ENCODE results near the gene LSM2. TPM values are rescaled to one million over a fixed set of nuclear protein-coding genes. Genes with fewer than 3 reads are reported as not detected.

Gene LSM2
- total and polyA plus RNA-seq, 9 of the 15 experiments (the other 6 are each of a cell fraction or from before 2014, with no cell fraction given) = 154 to 407 (median 223) TPM

DNA sequence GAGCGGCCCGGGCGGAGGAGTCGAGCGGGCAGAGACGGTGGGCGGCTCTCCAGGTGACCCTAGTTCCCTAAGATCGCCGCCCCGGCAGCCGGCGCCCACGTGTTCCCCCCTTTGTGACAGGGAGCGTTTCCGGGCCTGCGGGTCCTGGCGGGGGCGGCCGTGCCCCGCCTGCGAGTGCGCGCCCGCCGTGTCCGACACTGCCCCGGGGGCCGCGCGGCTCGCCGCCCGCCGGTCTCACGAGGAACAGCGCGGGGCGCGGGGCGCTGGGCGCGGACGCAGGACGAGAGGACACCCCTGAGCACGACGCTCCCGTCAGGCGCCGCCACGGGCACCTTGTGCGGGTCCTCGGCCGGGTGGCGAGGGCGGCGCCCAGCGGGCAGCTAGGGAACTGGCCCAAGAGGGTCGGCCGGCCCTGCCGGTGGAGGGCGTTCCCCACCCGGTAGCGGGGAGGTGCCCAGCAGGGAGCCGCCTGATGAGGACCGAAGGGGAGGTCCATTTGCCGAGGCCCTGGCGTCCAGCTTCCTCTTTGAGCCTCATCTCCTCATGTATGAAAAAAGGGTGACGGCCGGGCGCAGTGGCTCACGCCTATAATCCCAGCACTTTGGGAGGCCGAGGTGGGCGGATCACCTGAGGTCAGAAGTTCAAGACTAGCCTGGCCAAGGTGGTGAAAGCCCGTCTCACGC is 11.0 kb downstream of the LSM2 start, which contains the start of gene VARS1 (continued):
- no peak; the same call in 1 of the 2 replicates for TF ChIP-seq ZBTB1 (CRISPR knock-in tag; IDR thresholded peaks at IDR 0.05; ENCODE audit: borderline replicate concordance, low read depth)
- peak; percentile 66 for TF ChIP-seq ZFX (CRISPR knock-in tag; IDR thresholded peaks at IDR 0.05)
- TF ChIP-seq L3MBTL2 (IDR thresholded peaks at IDR 0.05) = peak; percentile 94
- TF ChIP-seq SIN3A (IDR thresholded peaks at IDR 0.05; ENCODE audit: borderline replicate concordance in 2 of 2, control insufficient read depth in 1 of 2, low read depth in 2 of 2, low read length in 2 of 2) = peak; percentile 99
- peak; percentile 87; the same call in 1 of the 2 replicates for TF ChIP-seq GTF2F1 (IDR thresholded peaks at IDR 0.05; ENCODE audit: low read depth, low read length)
- TF ChIP-seq HNRNPL (IDR thresholded peaks at IDR 0.05; ENCODE audit: low read depth, low read length) = peak; percentile 99
- no peak for TF ChIP-seq NFATC3 (IDR thresholded peaks at IDR 0.05)
- TF ChIP-seq ATF7 (IDR thresholded peaks at IDR 0.05) = peak; percentile 95
- TF ChIP-seq, protein P1, sequence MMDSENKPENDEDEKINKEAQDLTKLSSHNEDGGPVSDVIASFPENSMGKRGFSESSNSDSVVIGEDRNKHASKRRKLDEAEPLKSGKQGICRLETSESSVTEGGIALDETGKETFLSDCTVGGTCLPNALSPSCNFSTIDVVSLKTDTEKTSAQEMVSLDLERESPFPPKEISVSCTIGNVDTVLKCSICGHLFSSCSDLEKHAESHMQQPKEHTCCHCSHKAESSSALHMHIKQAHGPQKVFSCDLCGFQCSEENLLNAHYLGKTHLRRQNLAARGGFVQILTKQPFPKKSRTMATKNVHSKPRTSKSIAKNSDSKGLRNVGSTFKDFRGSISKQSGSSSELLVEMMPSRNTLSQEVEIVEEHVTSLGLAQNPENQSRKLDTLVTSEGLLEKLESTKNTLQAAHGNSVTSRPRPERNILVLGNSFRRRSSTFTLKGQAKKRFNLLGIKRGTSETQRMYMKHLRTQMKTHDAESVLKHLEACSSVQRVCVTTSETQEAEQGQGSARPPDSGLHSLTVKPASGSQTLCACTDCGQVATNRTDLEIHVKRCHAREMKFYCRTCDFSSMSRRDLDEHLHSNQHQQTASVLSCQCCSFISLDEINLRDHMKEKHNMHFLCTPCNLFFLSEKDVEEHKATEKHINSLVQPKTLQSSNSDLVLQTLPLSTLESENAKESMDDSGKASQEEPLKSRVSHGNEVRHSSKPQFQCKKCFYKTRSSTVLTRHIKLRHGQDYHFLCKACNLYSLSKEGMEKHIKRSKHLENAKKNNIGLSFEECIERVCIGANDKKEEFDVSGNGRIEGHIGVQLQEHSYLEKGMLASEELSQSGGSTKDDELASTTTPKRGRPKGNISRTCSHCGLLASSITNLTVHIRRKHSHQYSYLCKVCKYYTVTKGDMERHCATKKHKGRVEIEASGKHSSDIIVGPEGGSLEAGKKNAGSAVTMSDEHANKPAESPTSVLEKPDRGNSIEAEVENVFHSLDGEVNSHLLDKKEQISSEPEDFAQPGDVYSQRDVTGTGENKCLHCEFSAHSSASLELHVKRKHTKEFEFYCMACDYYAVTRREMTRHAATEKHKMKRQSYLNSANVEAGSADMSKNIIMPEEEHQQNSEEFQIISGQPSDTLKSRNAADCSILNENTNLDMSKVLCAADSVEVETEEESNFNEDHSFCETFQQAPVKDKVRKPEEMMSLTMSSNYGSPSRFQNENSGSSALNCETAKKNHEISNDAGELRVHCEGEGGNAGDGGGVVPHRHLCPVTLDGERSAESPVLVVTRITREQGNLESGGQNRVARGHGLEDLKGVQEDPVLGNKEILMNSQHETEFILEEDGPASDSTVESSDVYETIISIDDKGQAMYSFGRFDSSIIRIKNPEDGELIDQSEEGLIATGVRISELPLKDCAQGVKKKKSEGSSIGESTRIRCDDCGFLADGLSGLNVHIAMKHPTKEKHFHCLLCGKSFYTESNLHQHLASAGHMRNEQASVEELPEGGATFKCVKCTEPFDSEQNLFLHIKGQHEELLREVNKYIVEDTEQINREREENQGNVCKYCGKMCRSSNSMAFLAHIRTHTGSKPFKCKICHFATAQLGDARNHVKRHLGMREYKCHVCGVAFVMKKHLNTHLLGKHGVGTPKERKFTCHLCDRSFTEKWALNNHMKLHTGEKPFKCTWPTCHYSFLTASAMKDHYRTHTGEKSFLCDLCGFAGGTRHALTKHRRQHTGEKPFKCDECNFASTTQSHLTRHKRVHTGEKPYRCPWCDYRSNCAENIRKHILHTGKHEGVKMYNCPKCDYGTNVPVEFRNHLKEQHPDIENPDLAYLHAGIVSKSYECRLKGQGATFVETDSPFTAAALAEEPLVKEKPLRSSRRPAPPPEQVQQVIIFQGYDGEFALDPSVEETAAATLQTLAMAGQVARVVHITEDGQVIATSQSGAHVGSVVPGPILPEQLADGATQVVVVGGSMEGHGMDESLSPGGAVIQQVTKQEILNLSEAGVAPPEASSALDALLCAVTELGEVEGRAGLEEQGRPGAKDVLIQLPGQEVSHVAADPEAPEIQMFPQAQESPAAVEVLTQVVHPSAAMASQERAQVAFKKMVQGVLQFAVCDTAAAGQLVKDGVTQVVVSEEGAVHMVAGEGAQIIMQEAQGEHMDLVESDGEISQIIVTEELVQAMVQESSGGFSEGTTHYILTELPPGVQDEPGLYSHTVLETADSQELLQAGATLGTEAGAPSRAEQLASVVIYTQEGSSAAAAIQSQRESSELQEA (IDR thresholded peaks at IDR 0.05; ENCODE audit: low read depth) = peak; percentile 59; the same call in 1 of the 2 replicates
- TF ChIP-seq, protein P2, sequence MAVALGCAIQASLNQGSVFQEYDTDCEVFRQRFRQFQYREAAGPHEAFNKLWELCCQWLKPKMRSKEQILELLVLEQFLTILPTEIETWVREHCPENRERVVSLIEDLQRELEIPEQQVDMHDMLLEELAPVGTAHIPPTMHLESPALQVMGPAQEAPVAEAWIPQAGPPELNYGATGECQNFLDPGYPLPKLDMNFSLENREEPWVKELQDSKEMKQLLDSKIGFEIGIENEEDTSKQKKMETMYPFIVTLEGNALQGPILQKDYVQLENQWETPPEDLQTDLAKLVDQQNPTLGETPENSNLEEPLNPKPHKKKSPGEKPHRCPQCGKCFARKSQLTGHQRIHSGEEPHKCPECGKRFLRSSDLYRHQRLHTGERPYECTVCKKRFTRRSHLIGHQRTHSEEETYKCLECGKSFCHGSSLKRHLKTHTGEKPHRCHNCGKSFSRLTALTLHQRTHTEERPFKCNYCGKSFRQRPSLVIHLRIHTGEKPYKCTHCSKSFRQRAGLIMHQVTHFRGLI (CRISPR knock-in tag; IDR thresholded peaks at IDR 0.05) = no peak; the same call in 1 of the 2 replicates
- TF ChIP-seq ELF1 (tag; IDR thresholded peaks at IDR 0.05) = peak; percentile 98
- TF ChIP-seq SUPT5H (IDR thresholded peaks at IDR 0.05) = no peak; the same call in 1 of the 2 replicates
- TF ChIP-seq ZNF143 (CRISPR knock-in tag; IDR thresholded peaks at IDR 0.05) = no peak
- TF ChIP-seq RUNX1 (IDR thresholded peaks at IDR 0.05; ENCODE audit: low read depth) = peak; percentile 76
- no peak for TF ChIP-seq PURB (CRISPR knock-in tag; IDR thresholded peaks at IDR 0.05; ENCODE audit: low read depth)
- TF ChIP-seq ZNF174 (CRISPR knock-in tag; IDR thresholded peaks at IDR 0.05) = no peak
- TF ChIP-seq ZC3H4 (CRISPR knock-in tag; IDR thresholded peaks at IDR 0.05; ENCODE audit: borderline replicate concordance) = no peak
- no peak for TF ChIP-seq RHOXF2B (CRISPR knock-in tag; conservative IDR thresholded peaks at IDR 0.05)
- no peak for TF ChIP-seq NFIX (CRISPR knock-in tag; IDR thresholded peaks at IDR 0.05; ENCODE audit: low read depth)
